A673 (cell line): ENCODE data around the gene HELT. TPM values are rescaled to one million over a fixed set of nuclear protein-coding genes. Genes with fewer than 3 reads are reported as not detected.

Experiments
- Bru-seq: library from RNA; stranded (reverse); fragments of 400-500 nt; gene quantifications from one replicate; lab custom pipeline; 2021; lab: Mats Ljungman, UMichigan
- BruChase-seq, 2 experiments: library from RNA; stranded (reverse); fragments of 400-500 nt; gene quantifications; one replicate each; lab custom pipeline; 2021; lab: Mats Ljungman, UMichigan
- BruUV-seq: library from RNA; stranded (reverse); fragments of 400-500 nt; replicated peaks from 2 replicates; lab custom pipeline; 2021; lab: Mats Ljungman, UMichigan
- CTCF ChIA-PET: fragments of 300-600 bp; sonication (Branson Sonifier 250); formaldehyde crosslinking; loops from one replicate; lab custom pipeline; 2022; ENCODE audit warnings: antibody characterized with exemption; lab: Charles Lee
- POLR2A ChIA-PET: fragments of 300-600 bp; sonication (Branson Sonifier 250); formaldehyde crosslinking; loops from one replicate; lab custom pipeline; 2022; ENCODE audit warnings: antibody characterized with exemption; ENCODE audit not compliant: low non-redundant PET; lab: Charles Lee
- DNase-seq: peaks from one replicate; pipeline ENCODE4 v3.0.0-alpha.2; 2015; ENCODE audit warnings: low spot score
- H3K27ac ChIP-seq: fragments of 200-600 bp; sonication (generic); 2 replicates; pipeline ENCODE4 v1.5.1; 2016; ENCODE audit warnings: mixed run types, low read depth, mild to moderate bottlenecking, mixed read lengths, antibody characterized with exemption, low read length; ENCODE audit not compliant: poor library complexity, severe bottlenecking
- H3K27me3 ChIP-seq: fragments of 200-600 bp; sonication (generic); replicated peaks from 2 replicates; pipeline ENCODE4 v1.6.1; 2017; ENCODE audit warnings: mixed run types, low read depth, mild to moderate bottlenecking, mixed read lengths, antibody characterized with exemption, low read length; ENCODE audit not compliant: insufficient read depth, poor library complexity
- H3K36me3 ChIP-seq: fragments of 200-600 bp; sonication (generic); 2 replicates; pipeline ENCODE4 v1.6.1; 2016; ENCODE audit warnings: mixed run types, mild to moderate bottlenecking, mixed read lengths, antibody characterized with exemption, low read length; ENCODE audit not compliant: insufficient read depth, poor library complexity, severe bottlenecking
- H3K4me1 ChIP-seq: fragments of 200-600 bp; sonication (generic); 2 replicates; pipeline ENCODE4 v1.6.1; 2017; ENCODE audit warnings: mixed run types, mild to moderate bottlenecking, mixed read lengths, antibody characterized with exemption, low read length; ENCODE audit not compliant: insufficient read depth, poor library complexity, severe bottlenecking
- H3K4me3 ChIP-seq: fragments of 200-600 bp; sonication (generic); 2 replicates; pipeline ENCODE4 v1.5.1; 2016; ENCODE audit warnings: low read depth, mixed run types, mild to moderate bottlenecking, mixed read lengths, low read length; ENCODE audit not compliant: poor library complexity, severe bottlenecking
- H3K9me3 ChIP-seq: fragments of 200-600 bp; sonication (generic); 2 replicates; pipeline ENCODE4 v1.6.1; 2016; ENCODE audit warnings: mixed run types, low read depth, mild to moderate bottlenecking, mixed read lengths, antibody characterized with exemption, low read length; ENCODE audit not compliant: poor library complexity, severe bottlenecking
- EZH2 ChIP-seq: fragments of 200-600 bp; sonication (generic); IDR thresholded peaks from 2 replicates; pipeline ENCODE4 v1.6.1; 2017; ENCODE audit warnings: borderline replicate concordance, low read depth, mild to moderate bottlenecking, mixed read lengths, antibody characterized with exemption, low read length; ENCODE audit not compliant: poor library complexity, severe bottlenecking
- intact Hi-C: fragments of 100-400 bp; cut with micrococcal nuclease; formaldehyde crosslinking; loops from one replicate; pipeline ENCODE4 v1.10.0; 2022; ENCODE audit not compliant: unreplicated experiment
- long read RNA-seq: library from polyadenylated mRNA; stranded (forward); transcript quantifications from one replicate; pipeline ENCODE4 v2.0.0, GENCODE V29; 2022
- total RNA-seq: library from RNA; stranded (reverse); gene quantifications from 2 replicates; pipeline ENCODE4 v1.2.3, GENCODE V29; 2021
- TF ChIP-seq, protein P1 (sequence below): fragments of 300-800, 200-600 bp; sonication (generic); conservative IDR thresholded peaks from 2 replicates; pipeline ENCODE4 v1.5.1; 2017; ENCODE audit warnings: low read depth, mild to moderate bottlenecking, antibody characterized with exemption, low read length, moderate library complexity, mixed read lengths

HELT gene, protein sequence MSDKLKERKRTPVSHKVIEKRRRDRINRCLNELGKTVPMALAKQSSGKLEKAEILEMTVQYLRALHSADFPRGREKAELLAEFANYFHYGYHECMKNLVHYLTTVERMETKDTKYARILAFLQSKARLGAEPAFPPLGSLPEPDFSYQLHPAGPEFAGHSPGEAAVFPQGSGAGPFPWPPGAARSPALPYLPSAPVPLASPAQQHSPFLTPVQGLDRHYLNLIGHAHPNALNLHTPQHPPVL
- total RNA-seq: not detected in 2 replicates
- not detected for Bru-seq, nascent RNA
- BruChase-seq, experiment 1, labeled RNA remaining after a 2-hour chase: not detected
- not detected for BruChase-seq, experiment 2, labeled RNA remaining after a 6-hour chase
- long read RNA-seq: 0 reads

DNA sequence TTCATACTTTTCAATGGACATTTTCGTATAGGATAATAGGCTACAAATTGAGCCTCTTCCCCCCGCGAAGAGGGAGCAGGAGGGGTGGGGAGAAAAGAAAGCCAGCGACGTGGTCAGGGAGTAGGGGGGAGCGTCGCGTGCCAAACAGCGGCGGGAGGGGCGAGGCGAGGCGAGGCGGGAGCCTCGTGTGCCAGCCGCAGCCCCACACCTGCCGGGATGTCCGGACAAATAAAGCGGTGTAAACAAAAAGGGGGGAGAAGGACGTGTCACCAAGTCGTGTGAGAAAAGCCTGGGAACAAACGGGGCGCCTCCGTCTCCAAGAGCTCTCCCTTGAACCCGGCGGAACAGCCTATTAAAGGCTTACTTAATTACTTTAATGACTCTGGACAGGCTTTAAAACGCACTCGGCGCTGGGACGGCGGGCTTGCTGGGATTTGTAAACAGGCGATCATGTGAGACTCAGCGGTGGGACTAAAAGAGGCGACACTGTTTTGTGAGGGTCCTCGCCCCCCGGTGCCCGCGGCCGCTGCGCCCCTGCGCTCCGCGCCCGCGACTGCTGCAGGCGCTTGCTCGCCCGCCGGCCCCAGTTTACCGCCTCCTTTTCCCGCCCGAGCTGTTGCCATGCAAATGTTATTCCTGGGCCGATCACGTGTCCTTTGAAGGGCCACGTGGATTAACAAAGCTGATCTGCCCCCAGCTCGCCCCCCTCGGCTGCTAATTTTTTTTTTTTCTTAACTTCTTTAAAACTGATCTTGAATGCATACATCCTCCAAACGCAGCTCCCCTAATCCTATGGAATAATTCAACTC, at the start of gene HELT:
TSS of gene HELT (plus strand) at position 527 of the 809 bp plus-strand sequence. CDS start 439 bp downstream, outside the sequence.
- H3K36me3 ChIP-seq: no peaks in the 10 kb centered on the region
- intact Hi-C loops: loop anchor here (10.0 kb wide), 1 partner anchor 1017 kb away; no protein-coding TSS in a partner anchor
- H3K9me3 ChIP-seq: no peaks in the 10 kb centered on the region
- H3K4me3 ChIP-seq: no peak within 1 kb of the TSS
- no TSS peak for BruUV-seq
- H3K4me1 ChIP-seq: no peaks in the 10 kb centered on the region
- CTCF ChIA-PET: no interaction called here
- H3K27ac ChIP-seq: no peak within 1 kb of the TSS
- no peak for DNase-seq
- peak; percentile 65 for TF ChIP-seq EZH2
- TF ChIP-seq, protein P1, sequence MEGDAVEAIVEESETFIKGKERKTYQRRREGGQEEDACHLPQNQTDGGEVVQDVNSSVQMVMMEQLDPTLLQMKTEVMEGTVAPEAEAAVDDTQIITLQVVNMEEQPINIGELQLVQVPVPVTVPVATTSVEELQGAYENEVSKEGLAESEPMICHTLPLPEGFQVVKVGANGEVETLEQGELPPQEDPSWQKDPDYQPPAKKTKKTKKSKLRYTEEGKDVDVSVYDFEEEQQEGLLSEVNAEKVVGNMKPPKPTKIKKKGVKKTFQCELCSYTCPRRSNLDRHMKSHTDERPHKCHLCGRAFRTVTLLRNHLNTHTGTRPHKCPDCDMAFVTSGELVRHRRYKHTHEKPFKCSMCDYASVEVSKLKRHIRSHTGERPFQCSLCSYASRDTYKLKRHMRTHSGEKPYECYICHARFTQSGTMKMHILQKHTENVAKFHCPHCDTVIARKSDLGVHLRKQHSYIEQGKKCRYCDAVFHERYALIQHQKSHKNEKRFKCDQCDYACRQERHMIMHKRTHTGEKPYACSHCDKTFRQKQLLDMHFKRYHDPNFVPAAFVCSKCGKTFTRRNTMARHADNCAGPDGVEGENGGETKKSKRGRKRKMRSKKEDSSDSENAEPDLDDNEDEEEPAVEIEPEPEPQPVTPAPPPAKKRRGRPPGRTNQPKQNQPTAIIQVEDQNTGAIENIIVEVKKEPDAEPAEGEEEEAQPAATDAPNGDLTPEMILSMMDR: no peak
- POLR2A ChIA-PET: no interaction called here
- H3K27me3 ChIP-seq: peaks cover 100% of the 10 kb centered on the region

DNA sequence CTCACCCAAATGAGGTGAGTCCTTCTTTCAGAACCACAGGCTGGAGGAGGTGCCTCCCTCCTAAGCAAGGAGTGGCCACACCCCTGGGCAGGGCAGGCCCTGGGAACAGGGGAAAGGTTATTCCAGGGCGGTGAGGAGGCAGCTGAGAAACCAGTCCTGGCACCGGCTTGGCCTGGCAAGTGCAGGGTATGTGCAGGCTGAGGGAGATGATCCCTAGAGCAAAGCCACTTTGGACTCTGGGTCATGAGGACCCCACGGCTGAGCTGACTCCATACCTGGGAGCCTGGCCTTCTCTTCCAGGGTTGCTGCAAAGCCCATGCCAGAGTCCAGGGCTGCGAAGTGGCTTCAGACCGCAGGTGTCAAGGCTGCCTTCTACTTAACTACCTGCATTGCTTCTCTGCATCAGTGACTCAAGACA, 49.5 kb upstream of the HELT start:
- ChIA-PET POLR2A (no interaction called here), CTCF (no interaction called here)
- peaks cover 8% of the 10 kb centered on the region for H3K9me3 ChIP-seq
- no peak for DNase-seq
- H3K4me3 ChIP-seq: no peak overlapping the region
- BruUV-seq: no TSS peak
- no peak for TF ChIP-seq EZH2
- TF ChIP-seq, protein P1: no peak
- intact Hi-C loops: no loop called here
- H3K27me3 ChIP-seq: no peaks in the 10 kb centered on the region
- H3K4me1 ChIP-seq: no peaks in the 10 kb centered on the region
- no peak overlapping the region for H3K27ac ChIP-seq
- H3K36me3 ChIP-seq: no peaks in the 10 kb centered on the region

DNA sequence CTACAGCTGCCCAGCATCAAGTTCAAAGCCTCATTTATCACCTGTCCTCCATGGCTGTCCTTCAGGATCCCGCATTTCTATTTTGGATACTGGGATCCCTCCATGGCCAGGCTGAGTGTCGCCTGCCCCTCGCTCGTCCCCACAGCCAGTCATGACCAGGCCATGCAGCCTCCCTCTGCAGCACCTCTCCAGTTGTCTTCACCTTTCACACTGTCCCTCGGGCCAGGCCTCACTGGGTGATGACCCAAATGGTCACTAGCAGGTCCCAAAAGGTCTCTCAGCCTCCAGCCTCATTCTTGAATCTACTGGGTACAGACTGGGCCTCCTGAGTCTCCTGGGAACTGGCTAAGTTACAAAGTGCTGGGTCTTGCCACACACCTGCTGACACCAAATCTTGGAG, 48.7 kb upstream of the HELT start:
- Histone ChIP-seq H3K27ac (no peak overlapping the region), H3K4me3 (no peak overlapping the region), H3K4me1 (no peaks in the 10 kb centered on the region), H3K36me3 (no peaks in the 10 kb centered on the region), H3K9me3 (peaks cover 8% of the 10 kb centered on the region), H3K27me3 (no peaks in the 10 kb centered on the region)
- ChIA-PET POLR2A (no interaction called here), CTCF (no interaction called here)
- no peak for DNase-seq
- TF ChIP-seq, protein P1: no peak
- no peak for TF ChIP-seq EZH2
- BruUV-seq: no TSS peak
- intact Hi-C loops: no loop called here
